Measurements from ENCODE around the gene SAMD1. TPM values are rescaled to one million over a fixed set of nuclear protein-coding genes. Genes with fewer than 3 reads are reported as not detected.

SAMD1 gene
- total RNA-seq, 1 donor from 2014 or later: 41.7 TPM

- Histone ChIP-seq H3K4me1 (ENCODE audit: insufficient read depth, low read length) (peaks cover 19% of the 10 kb centered on the region), H2AFZ (ENCODE audit: low read depth, low read length) (peak overlapping the region; percentile 71), H3K27ac (ENCODE audit: low read depth, low read length) (no peak overlapping the region), H3K9ac (ENCODE audit: low read length) (peak overlapping the region; percentile 79), H3K4me3 (ENCODE audit: insufficient read depth, low read depth, low read length) (no peak overlapping the region), H3K9me3 (ENCODE audit: insufficient read depth, low read depth, low read length) (no peaks in the 10 kb centered on the region), H3K36me3 (ENCODE audit: insufficient read depth, low read length) (no peaks in the 10 kb centered on the region), H4K20me1 (ENCODE audit: insufficient read depth, low read length) (peaks cover 27% of the 10 kb centered on the region), H3K27me3 (ENCODE audit: insufficient read depth, low read length) (no peaks in the 10 kb centered on the region), H3K4me2 (ENCODE audit: low read length) (peak overlapping the region; percentile 88), H3K79me2 (ENCODE audit: insufficient read depth, low read length) (peaks cover 31% of the 10 kb centered on the region)
- TF ChIP-seq EZH2 (IDR thresholded peaks at IDR 0.05; ENCODE audit: insufficient read depth, low read length) (no peak), CTCF (IDR thresholded peaks at IDR 0.05; ENCODE audit: insufficient read depth, low read depth, low read length) (no peak)
- Mint-ChIP-seq H3K4me1 (ENCODE audit: low read depth, unreplicated experiment) (peaks cover 19% of the 10 kb centered on the region), H3K27ac (ENCODE audit: unreplicated experiment) (no peak overlapping the region), H3K9me3 (ENCODE audit: unreplicated experiment) (no peaks in the 10 kb centered on the region), H3K27me3 (ENCODE audit: low read depth, unreplicated experiment) (no peaks in the 10 kb centered on the region), H3K4me3 (ENCODE audit: unreplicated experiment) (peak overlapping the region; percentile 82), H3K36me3 (ENCODE audit: low read depth, unreplicated experiment) (no peaks in the 10 kb centered on the region)
- FAIRE-seq (no peak), DNase-seq (ENCODE audit: low read depth) (no peak)
Observed at GRCh38 chr19:14119146-14119545, 28.6 kb upstream of the SAMD1 start.

- DNase-seq (ENCODE audit: low read depth): peak; percentile 58
- Histone ChIP-seq H3K79me2 (ENCODE audit: insufficient read depth, low read length) (peaks cover 38% of the 10 kb centered on the region), H2AFZ (ENCODE audit: low read depth, low read length) (peak overlapping the region; percentile 71), H3K4me2 (ENCODE audit: low read length) (peak overlapping the region; percentile 88), H3K9me3 (ENCODE audit: insufficient read depth, low read depth, low read length) (no peaks in the 10 kb centered on the region), H3K27me3 (ENCODE audit: insufficient read depth, low read length) (no peaks in the 10 kb centered on the region), H3K27ac (ENCODE audit: low read depth, low read length) (peak overlapping the region; percentile 66), H4K20me1 (ENCODE audit: insufficient read depth, low read length) (peaks cover 34% of the 10 kb centered on the region), H3K4me1 (ENCODE audit: insufficient read depth, low read length) (peaks cover 21% of the 10 kb centered on the region), H3K36me3 (ENCODE audit: insufficient read depth, low read length) (no peaks in the 10 kb centered on the region), H3K9ac (ENCODE audit: low read length) (peak overlapping the region; percentile 79), H3K4me3 (ENCODE audit: insufficient read depth, low read depth, low read length) (peak overlapping the region; percentile 59)
- peak overlapping the region; percentile 38 for H3K27ac Mint-ChIP-seq (ENCODE audit: unreplicated experiment)
- H3K9me3 Mint-ChIP-seq (ENCODE audit: unreplicated experiment): no peaks in the 10 kb centered on the region
- peak overlapping the region; percentile 82 for H3K4me3 Mint-ChIP-seq (ENCODE audit: unreplicated experiment)
- H3K27me3 Mint-ChIP-seq (ENCODE audit: low read depth, unreplicated experiment): no peaks in the 10 kb centered on the region
- no peak for FAIRE-seq
- no peaks in the 10 kb centered on the region for H3K36me3 Mint-ChIP-seq (ENCODE audit: low read depth, unreplicated experiment)
- peaks cover 19% of the 10 kb centered on the region for H3K4me1 Mint-ChIP-seq (ENCODE audit: low read depth, unreplicated experiment)
- no peak for TF ChIP-seq EZH2 (IDR thresholded peaks at IDR 0.05; ENCODE audit: insufficient read depth, low read length)
- TF ChIP-seq CTCF (IDR thresholded peaks at IDR 0.05; ENCODE audit: insufficient read depth, low read depth, low read length): no peak
Observed at GRCh38 chr19:14118165-14119051, 27.9 kb upstream of the SAMD1 start.

Data from astrocyte (in vitro differentiated cells and primary cell).